Breast epithelium (tissue), 4 donors: Measurements from ENCODE around the gene GPSM1. TPM values are rescaled to one million over a fixed set of nuclear protein-coding genes. Genes with fewer than 3 reads are reported as not detected.

Source experiments
- DNase-seq, 2 donors: peaks; one replicate each; pipeline ENCODE4 v3.0.0-alpha.2; 2019; ENCODE audit warnings: low spot score in 2 of 2
- H3K27ac ChIP-seq, 2 donors: fragments of 200-600 bp; sonication (generic) in 1 of 2; one replicate each; pipeline ENCODE4 v1.5.1; 2016 to 2019; ENCODE audit warnings: mild to moderate bottlenecking in 1 of 2
- H3K27me3 ChIP-seq, 2 donors: fragments of 200-600 bp; sonication (generic) in 1 of 2; one replicate each; pipeline versions ENCODE4 v1.5.1 to v1.6.0; 2017 to 2019; ENCODE audit warnings: control low read depth in 1 of 2, mild to moderate bottlenecking in 1 of 2
- H3K36me3 ChIP-seq: fragments of 200-600 bp; one replicate; pipeline ENCODE4 v1.5.1; 2019
- H3K4me1 ChIP-seq, 2 donors: fragments of 200-600 bp; sonication (generic); one replicate each; pipeline ENCODE4 v1.5.1; 2016 to 2019; ENCODE audit warnings: control low read depth in 1 of 2
- H3K4me3 ChIP-seq, 3 donors: fragments of 200-600 bp; sonication (generic); 1 replicate in 2 of 3; 2 replicates in 1 of 3; pipeline ENCODE4 v1.5.1; 2016 to 2019; ENCODE audit warnings: mild to moderate bottlenecking in 3 of 3, moderate library complexity in 2 of 3
- H3K9me3 ChIP-seq, 2 donors: fragments of 200-600 bp; sonication (generic) in 1 of 2; one replicate each; pipeline ENCODE4 v1.5.1; 2016 to 2019; ENCODE audit warnings: control low read depth in 1 of 2
- POLR2A ChIP-seq: fragments of 450-650 bp; IDR thresholded peaks from one replicate; pipeline ENCODE4 v1.6.1; 2016; ENCODE audit warnings: antibody characterized with exemption, mild to moderate bottlenecking, moderate library complexity
- POLR2AphosphoS5 ChIP-seq, 3 donors: sonication (generic); formaldehyde crosslinking; IDR thresholded peaks; one replicate each; pipeline ENCODE4 v1.6.1; 2017; ENCODE audit warnings: antibody characterized with exemption in 3 of 3
- intact Hi-C: fragments of 100-400 bp; cut with DNase I; formaldehyde crosslinking; loops from one replicate; pipeline ENCODE4 v1.15.1; 2023; ENCODE audit warnings: low total_unique reads
- total RNA-seq, 3 donors: library from RNA; depleted of rRNA; stranded (reverse); fragments of >200 nt; gene quantifications; one replicate each; pipeline ENCODE4 v1.1.0, GENCODE V29; 2016
- TF ChIP-seq, protein P1 (sequence below), 3 donors: fragments of 450-650 bp; IDR thresholded peaks; one replicate each; pipeline ENCODE4 v1.5.1; 2016 to 2017; ENCODE audit warnings: antibody characterized with exemption in 3 of 3, mild to moderate bottlenecking in 3 of 3, moderate library complexity in 3 of 3

The GPSM1 gene
- total RNA-seq, 3 donors from 2014 or later = 5.6 to 19.0 (median 8.6) TPM

- DNase-seq = no peak
- H3K4me3 ChIP-seq = peak overlapping the region in 2 of 3 donors; percentile 39 to 54
- H3K27ac ChIP-seq = peak overlapping the region; percentile 21 to 63
- intact Hi-C loops = no loop called here
- TF ChIP-seq, protein P1, sequence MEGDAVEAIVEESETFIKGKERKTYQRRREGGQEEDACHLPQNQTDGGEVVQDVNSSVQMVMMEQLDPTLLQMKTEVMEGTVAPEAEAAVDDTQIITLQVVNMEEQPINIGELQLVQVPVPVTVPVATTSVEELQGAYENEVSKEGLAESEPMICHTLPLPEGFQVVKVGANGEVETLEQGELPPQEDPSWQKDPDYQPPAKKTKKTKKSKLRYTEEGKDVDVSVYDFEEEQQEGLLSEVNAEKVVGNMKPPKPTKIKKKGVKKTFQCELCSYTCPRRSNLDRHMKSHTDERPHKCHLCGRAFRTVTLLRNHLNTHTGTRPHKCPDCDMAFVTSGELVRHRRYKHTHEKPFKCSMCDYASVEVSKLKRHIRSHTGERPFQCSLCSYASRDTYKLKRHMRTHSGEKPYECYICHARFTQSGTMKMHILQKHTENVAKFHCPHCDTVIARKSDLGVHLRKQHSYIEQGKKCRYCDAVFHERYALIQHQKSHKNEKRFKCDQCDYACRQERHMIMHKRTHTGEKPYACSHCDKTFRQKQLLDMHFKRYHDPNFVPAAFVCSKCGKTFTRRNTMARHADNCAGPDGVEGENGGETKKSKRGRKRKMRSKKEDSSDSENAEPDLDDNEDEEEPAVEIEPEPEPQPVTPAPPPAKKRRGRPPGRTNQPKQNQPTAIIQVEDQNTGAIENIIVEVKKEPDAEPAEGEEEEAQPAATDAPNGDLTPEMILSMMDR (IDR thresholded peaks at IDR 0.05) = no peak
- TF ChIP-seq POLR2A = no peak
- no peak for TF ChIP-seq POLR2AphosphoS5 (IDR thresholded peaks at IDR 0.05)
- H3K9me3 ChIP-seq = no peaks in the 10 kb centered on the region
- H3K27me3 ChIP-seq = no peaks in the 10 kb centered on the region
- peaks cover 8 to 9% of the 10 kb centered on the region in 2 donors for H3K4me1 ChIP-seq
- H3K36me3 ChIP-seq = no peaks in the 10 kb centered on the region
Measured at GRCh38 chr9:136344544-136345280, 17.4 kb downstream of the GPSM1 start.

GRCh38 chr9:136345281-136346156 lies 18.2 kb downstream of the GPSM1 start:
- DNase-seq = no peak
- Histone ChIP-seq H3K36me3 (no peaks in the 10 kb centered on the region), H3K27ac (peak overlapping the region; percentile 31 to 63), H3K4me1 (peaks cover 8 to 9% of the 10 kb centered on the region in 2 donors), H3K9me3 (no peaks in the 10 kb centered on the region), H3K27me3 (no peaks in the 10 kb centered on the region), H3K4me3 (peak overlapping the region; percentile 20 to 54 (median 39))
- TF ChIP-seq POLR2A (no peak), POLR2AphosphoS5 (IDR thresholded peaks at IDR 0.05) (no peak)
- TF ChIP-seq, protein P1 (IDR thresholded peaks at IDR 0.05) = peak in 1 of 3 donors; percentile 31
- intact Hi-C loops = no loop called here

GRCh38 chr9:136346157-136346481 lies 18.8 kb downstream of the GPSM1 start:
- DNase-seq = no peak
- H3K27me3 ChIP-seq = no peaks in the 10 kb centered on the region
- no peaks in the 10 kb centered on the region for H3K36me3 ChIP-seq
- intact Hi-C loops = no loop called here
- TF ChIP-seq POLR2A = no peak
- TF ChIP-seq, protein P1 (IDR thresholded peaks at IDR 0.05) = no peak
- TF ChIP-seq POLR2AphosphoS5 (IDR thresholded peaks at IDR 0.05) = no peak
- peak overlapping the region; percentile 31 to 63 for H3K27ac ChIP-seq
- peaks cover 8 to 9% of the 10 kb centered on the region in 2 donors for H3K4me1 ChIP-seq
- peak overlapping the region in 2 of 3 donors; percentile 39 to 54 for H3K4me3 ChIP-seq
- H3K9me3 ChIP-seq = no peaks in the 10 kb centered on the region

DNA sequence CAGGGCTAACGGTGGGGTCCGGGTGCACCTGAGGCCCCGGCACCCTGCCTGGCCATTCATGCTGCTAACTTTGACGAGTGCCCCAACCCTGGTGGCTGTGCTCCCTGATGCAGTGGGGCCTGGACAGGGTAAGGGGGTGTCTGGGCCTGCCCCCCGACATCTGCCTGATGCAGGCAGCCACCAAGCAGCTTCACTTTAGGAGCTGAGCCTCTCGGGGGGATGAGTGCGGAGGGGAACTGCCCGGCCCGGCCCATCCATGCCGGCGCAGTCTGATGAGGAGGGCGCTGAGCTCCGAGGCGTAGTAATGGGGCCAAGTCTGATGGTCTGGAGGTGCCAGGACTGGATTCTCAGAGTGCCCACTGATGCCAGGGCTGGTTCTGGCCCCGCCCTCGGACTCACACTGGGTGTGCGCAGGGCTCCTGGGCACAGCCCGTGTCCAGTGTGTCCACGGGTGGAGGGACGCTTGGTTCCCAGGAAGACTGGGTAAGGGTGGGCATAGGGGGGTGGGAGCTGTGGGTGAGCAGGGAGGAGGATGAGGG lies 19.7 kb downstream of the GPSM1 start:
- H3K9me3 ChIP-seq = no peaks in the 10 kb centered on the region
- DNase-seq = no peak
- no peaks in the 10 kb centered on the region for H3K27me3 ChIP-seq
- peaks cover 8 to 9% of the 10 kb centered on the region in 2 donors for H3K4me1 ChIP-seq
- H3K27ac ChIP-seq = peak overlapping the region in 1 of 2 donors; percentile 20
- H3K36me3 ChIP-seq = no peaks in the 10 kb centered on the region
- no peak for TF ChIP-seq POLR2A
- TF ChIP-seq POLR2AphosphoS5 (IDR thresholded peaks at IDR 0.05) = no peak
- TF ChIP-seq, protein P1 (IDR thresholded peaks at IDR 0.05) = no peak
- intact Hi-C loops = no loop called here
- H3K4me3 ChIP-seq = peak overlapping the region in 2 of 3 donors; percentile 20 to 44
